GM18868 (cell line): ENCODE data around the gene SEMA5A.

ENCODE experiments used
- ATAC-seq: cut with Tn5 transposase; IDR thresholded peaks from one replicate; pipeline ENCODE4 v1.9.1; 2021; ENCODE audit warnings: mild to moderate bottlenecking, moderate library complexity; ENCODE audit not compliant: unreplicated experiment

SEMA5A gene

GRCh38 chr5:9046756-9047481, 499.0 kb downstream of the SEMA5A start:
- no peak for ATAC-seq

DNA sequence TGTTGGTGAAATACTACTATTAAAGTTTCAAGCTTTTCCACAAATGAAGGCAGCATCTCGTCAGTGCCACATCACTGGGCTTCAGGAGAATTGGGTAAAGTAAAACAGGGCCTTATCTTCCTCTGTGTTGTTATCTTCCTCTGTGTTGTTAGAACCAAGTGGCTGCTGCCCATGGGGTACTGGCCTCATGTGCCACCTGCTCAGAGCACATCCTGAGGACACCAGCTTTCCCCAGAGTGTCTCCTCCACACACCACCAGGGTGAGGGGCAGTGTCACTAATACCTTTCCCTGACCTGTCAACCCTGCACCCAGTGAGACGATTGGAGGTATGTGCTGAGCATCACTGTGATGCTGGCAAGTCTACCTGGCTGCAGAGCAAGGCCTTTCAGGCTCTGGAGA, 499.9 kb downstream of the SEMA5A start:
- no peak for ATAC-seq

DNA sequence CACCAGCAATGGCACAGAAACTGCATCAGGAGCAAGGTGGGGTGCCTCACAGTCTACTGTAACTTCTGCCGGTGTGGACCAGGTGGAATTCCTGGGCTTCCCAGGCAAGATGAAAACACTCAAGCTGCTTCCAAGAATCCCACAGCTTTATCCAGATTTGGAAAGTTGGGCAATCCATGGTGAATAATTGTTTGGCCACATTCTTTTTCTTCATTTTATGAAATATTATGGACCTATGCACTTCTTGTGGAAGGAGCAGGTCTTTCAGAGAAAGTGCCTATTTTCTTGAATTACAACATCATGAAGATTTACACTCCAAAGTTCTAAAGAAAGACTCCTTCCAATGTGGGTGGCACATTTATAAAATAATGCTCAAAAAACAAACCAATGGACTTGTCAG, 503.6 kb downstream of the SEMA5A start:
- ATAC-seq, result no peak

DNA sequence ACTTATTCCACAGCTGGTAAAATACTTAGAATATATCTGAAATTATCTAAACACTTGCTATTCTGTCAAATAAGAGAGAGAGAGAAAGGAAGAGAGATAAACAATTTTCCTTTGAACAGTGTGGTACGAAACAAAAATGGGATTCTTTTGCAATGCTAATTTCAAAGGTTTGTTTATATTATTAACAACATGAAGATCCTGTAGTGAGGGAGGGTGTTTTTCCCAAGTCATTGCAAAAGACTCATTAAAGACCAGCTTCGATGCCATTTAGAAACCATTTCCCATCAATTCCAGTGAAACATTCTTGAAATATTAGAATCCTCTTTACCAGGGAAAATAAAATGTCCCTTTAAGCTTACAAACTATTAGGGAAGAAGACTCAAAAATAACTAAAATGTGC, 505.4 kb downstream of the SEMA5A start:
- no peak for ATAC-seq

DNA sequence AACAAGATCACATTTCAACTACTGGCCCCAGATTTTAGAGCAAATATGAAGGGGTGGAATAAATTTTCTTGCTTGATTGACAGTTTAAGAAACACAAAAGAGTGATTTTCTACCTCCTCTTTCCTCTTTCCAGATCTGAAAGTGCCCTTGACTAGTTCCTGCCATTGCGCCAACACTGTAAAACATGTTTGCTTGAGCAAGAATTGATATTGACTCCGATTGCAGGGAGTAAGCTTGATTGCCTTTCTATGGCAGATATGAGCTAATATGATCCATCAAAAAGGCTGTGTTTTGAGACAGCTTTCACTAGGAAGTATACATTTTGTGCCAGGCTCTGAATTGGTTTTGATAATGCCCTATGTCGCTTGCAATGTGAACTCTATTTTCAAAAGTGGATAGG, 508.8 kb downstream of the SEMA5A start:
- no peak for ATAC-seq

GRCh38 chr5:9035346-9035745, 510.5 kb downstream of the SEMA5A start:
- no peak for ATAC-seq

DNA sequence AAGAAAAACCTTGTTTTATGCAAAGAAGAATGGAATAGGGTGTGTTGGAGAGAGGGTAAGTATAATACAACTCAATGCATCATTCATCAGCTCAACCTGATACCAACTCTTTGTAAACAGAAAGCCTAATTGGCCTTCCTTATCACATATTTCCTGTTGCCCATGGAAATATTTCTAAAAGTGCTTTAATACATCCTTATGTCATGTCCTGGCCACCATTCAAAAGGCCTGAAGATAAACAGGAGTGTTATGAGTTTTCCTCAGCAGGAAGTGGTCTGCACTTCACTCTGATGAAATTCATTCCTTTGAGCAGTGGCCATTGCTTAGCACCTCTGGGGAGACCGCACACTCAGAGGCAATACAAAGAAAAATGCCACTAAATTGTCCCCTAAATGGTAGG, 511.2 kb downstream of the SEMA5A start:
- no peak for ATAC-seq

GRCh38 chr5:9033524-9033923, 512.4 kb downstream of the SEMA5A start:
- ATAC-seq, result no peak

GRCh38 chr5:9025942-9026341, 519.9 kb downstream of the SEMA5A start:
- no peak for ATAC-seq

DNA sequence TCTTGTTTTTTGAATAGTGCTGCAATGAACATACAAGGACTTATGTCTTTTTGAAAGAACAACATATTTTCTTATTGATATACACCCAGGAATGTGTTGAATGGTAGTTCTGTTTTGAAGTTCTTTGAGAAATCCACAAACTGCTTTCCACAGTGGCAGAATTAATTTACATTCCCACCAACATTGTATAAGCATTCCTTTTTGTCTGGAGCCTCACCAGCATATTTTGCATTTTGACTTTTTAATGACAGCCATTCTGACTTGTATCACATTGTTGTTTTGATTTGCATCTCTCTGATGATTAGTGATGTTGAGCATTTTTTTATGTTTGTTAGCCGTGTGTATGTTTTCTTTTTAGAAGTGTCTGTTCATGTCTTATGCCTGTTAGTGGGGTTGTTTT, 524.9 kb downstream of the SEMA5A start:
- no peak for ATAC-seq

DNA sequence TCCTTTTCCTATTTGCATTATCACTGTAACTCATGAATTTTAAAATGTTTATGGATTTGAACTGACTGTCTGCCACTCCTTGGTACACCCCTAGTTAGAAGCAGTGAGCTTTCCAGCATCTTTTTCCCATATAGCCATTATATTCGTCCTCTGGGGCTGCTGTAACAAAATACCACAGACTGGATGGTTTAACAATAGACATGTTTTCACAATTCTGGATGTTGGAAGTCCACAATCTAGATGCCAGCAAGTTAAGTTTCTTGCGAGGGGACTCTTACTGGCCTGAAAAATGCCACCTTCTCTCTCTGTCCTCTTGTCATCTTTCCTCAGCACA, 530.0 kb downstream of the SEMA5A start:
- no peak for ATAC-seq

GRCh38 chr5:9015260-9015936, 530.5 kb downstream of the SEMA5A start:
- ATAC-seq, result no peak

DNA sequence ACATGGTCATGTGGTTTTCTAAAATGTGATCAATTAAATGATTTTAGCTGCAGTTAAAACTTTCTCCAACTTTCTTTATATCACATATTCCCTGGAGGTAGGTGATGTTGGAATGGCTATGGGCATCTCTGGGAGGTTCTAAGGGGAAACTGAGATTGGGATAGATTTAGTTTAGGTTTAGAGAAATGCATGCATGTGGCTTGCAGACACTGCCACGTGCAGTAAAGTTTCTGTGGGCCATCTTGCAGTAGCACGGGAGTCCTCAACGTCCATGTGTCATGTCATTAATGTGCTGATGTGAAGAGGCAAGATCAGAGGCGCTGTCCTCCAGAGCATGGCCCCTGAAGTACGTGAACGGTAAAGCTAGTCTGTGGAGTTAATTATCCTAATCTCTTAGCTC, 532.7 kb downstream of the SEMA5A start:
- ATAC-seq, result no peak

- ATAC-seq, result no peak
Measured at GRCh38 chr5:9009931-9010651, 535.8 kb downstream of the SEMA5A start.

DNA sequence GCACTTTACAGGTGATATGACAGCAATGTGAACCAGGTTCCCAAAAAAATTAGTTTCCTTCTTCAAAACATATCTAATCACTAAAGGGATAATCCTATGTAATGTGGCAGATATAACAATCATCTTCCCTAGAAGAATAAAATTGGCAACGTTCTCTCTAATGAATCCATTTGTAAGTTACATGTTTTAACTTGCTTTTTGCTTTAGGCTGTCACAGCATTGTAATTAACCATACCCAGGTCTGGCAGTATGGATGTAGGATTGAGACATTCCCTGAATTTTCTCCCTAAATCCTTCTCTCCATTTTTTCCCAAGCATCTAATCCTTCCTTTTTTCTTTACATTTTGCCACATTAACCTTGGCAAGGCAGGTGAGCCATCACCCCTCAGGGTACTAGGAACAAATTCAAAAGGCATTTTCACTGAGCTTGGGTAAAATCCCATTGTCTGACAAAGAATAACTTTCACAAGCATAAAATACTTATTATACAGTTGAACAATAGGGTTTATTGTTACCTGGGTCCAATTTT, 548.3 kb downstream of the SEMA5A start:
- no peak for ATAC-seq

DNA sequence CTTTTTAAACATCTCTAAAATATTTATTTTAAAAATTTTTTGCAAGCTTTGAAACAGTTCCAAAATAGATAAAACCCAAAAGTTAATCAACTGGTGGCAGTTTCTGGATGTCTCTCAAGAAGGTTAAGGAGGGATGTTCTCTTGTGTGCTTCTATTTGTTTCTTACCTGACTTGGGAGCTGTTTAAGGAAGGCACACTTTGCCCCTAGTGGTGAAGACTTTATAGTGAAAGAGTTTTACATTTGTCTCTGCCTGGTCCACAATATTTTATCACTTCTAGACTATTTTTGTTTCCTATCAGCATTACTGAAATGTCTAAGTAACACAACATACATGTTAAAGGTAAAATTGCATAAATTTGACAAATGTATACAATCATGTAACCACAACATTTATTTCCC, 552.8 kb downstream of the SEMA5A start:
- ATAC-seq, result peak; percentile 85
